Measurements from ENCODE around the gene CSNK2A1.

DNA sequence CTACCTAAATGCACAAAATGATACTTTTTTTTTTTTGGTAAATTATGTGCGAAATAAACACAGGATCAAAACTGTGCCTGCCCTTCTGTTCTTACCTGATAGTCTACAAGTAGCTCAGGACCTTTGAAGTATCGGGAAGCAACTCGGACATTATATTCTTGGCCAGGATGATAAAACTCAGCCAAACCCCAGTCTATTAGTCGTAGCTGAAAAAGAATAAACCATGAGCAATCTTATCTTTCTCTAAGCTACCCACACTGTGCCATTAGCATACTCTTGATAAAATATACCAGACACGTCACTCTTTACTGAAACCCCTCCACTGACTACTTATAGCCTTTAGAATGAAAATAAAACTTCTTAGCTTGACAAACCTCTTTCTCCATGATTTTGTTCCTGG, 51.4 kb downstream of the CSNK2A1 start:
- TF ChIP-seq, protein P1, sequence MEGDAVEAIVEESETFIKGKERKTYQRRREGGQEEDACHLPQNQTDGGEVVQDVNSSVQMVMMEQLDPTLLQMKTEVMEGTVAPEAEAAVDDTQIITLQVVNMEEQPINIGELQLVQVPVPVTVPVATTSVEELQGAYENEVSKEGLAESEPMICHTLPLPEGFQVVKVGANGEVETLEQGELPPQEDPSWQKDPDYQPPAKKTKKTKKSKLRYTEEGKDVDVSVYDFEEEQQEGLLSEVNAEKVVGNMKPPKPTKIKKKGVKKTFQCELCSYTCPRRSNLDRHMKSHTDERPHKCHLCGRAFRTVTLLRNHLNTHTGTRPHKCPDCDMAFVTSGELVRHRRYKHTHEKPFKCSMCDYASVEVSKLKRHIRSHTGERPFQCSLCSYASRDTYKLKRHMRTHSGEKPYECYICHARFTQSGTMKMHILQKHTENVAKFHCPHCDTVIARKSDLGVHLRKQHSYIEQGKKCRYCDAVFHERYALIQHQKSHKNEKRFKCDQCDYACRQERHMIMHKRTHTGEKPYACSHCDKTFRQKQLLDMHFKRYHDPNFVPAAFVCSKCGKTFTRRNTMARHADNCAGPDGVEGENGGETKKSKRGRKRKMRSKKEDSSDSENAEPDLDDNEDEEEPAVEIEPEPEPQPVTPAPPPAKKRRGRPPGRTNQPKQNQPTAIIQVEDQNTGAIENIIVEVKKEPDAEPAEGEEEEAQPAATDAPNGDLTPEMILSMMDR (IDR thresholded peaks at IDR 0.05), result no peak
- TF ChIP-seq POLR2A (IDR thresholded peaks at IDR 0.05), result no peak
- no peak for TF ChIP-seq POLR2AphosphoS5 (IDR thresholded peaks at IDR 0.05)
- TF ChIP-seq EP300 (IDR thresholded peaks at IDR 0.05), result no peak
